ENCODE results near the gene HEXA. TPM values are rescaled to one million over a fixed set of nuclear protein-coding genes. Genes with fewer than 3 reads are reported as not detected.

Gene HEXA
- total and polyA plus RNA-seq, 2 donors (not counting 1 experiment from before 2014, with no cell fraction given): 80.3 to 183 TPM

DNA sequence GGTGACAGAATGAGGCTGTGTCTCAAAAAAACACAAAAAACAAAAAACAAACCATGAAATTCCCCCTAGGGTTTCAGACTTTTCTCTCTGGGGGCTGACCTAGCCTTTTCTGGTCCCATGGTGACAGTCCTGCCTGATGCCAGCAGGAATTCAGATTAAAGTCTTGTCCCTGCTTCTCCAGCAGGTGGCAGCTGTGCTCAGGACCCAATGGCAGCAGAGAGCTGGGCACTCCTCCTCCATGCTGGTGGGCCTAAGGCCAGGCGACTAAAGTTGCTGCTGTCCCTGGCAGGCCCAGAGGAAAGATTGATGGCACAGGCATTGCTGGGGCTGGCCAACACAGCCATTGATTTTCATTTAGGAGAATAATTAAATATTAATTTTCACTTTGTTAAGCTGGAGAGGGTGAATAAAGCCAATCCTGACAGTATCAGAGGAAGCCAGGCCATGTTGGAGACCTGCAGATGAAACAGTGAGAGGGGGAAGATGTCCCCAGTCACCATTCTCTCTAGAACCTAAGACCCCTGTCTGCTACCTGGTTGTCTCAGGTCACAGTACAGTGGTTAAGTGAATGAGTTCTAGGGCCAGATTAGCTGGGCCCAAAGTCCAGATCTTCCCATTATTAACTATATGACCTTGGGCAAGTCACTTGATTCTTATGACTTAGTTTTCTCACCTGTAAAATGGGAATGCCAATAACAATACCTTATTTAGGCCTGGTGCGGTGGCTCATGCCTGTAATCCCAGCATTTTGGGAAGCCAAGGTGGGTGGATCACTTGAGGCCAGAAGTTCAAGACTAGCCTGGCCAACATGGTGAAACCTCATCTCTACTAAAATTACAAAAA, 63.0 kb downstream of the HEXA start:
- Histone ChIP-seq H2AFZ (ENCODE audit: low read length) (no peak overlapping the region), H3K36me3 (ENCODE audit: control insufficient read depth, insufficient read depth, low read length) (no peaks in the 10 kb centered on the region), H4K20me1 (ENCODE audit: control insufficient read depth, extremely low read depth, insufficient read depth, low read length) (no peaks in the 10 kb centered on the region), H3K4me1 (ENCODE audit: control insufficient read depth, extremely low read depth, insufficient read depth, low read length) (no peaks in the 10 kb centered on the region), H3K79me2 (ENCODE audit: control insufficient read depth, insufficient read depth, low read length) (no peaks in the 10 kb centered on the region), H3K4me3 (replicated peaks in 1 of 4; ENCODE audit: control extremely low read depth in 1 of 4, insufficient read depth in 1 of 4, low read depth in 3 of 4, low read length in 4 of 4) (no peak overlapping the region), H3K4me2 (ENCODE audit: extremely low read depth, insufficient read depth, low read length) (no peak overlapping the region), H3K27ac (ENCODE audit: insufficient read depth, low read length) (no peak overlapping the region), H3K27me3 (ENCODE audit: control insufficient read depth, insufficient read depth, low read length) (peaks cover 5% of the 10 kb centered on the region), H3K9me3 (ENCODE audit: control insufficient read depth, insufficient read depth, low read depth, low read length) (no peaks in the 10 kb centered on the region), H3K9ac (ENCODE audit: insufficient read depth, low read length) (no peak overlapping the region)
- DNase-seq (ENCODE audit: low read depth in 2 of 2): peak; percentile 58 to 73
- no peak for TF ChIP-seq EZH2 (IDR thresholded peaks at IDR 0.05; ENCODE audit: low read length, missing control alignments)
- TF ChIP-seq CTCF (conservative IDR thresholded peaks at IDR 0.05 in 1 of 2, IDR thresholded peaks at IDR 0.05 in 1 of 2; ENCODE audit: low read depth in 1 of 2, low read length in 2 of 2): peak; percentile 77 to 85

DNA sequence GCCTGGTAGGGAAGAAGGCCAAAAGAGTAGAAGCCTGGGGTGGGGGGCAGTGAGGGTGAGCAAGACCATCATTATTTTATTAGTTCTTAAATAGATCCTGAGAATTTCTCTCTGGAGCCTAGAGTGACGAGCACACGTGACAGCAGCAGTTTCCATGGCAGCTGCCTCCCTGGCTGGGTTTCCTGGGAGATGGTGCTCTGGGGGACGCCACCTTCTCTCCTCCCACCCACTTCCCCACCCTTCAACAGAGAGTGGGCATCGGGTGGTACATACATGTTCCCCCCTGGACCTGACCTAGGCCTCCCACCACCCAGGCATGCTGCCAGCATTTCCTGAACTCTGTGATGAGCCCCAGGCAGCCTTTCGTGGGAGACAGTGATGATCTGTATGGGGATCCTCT, 68.8 kb downstream of the HEXA start:
- peaks cover 3% of the 10 kb centered on the region for H3K4me1 ChIP-seq (ENCODE audit: control insufficient read depth, extremely low read depth, insufficient read depth, low read length)
- H3K79me2 ChIP-seq (ENCODE audit: control insufficient read depth, insufficient read depth, low read length): no peaks in the 10 kb centered on the region
- no peaks in the 10 kb centered on the region for H3K27me3 ChIP-seq (ENCODE audit: control insufficient read depth, insufficient read depth, low read length)
- no peak for TF ChIP-seq EZH2 (IDR thresholded peaks at IDR 0.05; ENCODE audit: low read length, missing control alignments)
- no peak for TF ChIP-seq CTCF (conservative IDR thresholded peaks at IDR 0.05 in 1 of 2, IDR thresholded peaks at IDR 0.05 in 1 of 2; ENCODE audit: low read depth in 1 of 2, low read length in 2 of 2)
- no peak overlapping the region for H3K4me2 ChIP-seq (ENCODE audit: extremely low read depth, insufficient read depth, low read length)
- no peak overlapping the region for H2AFZ ChIP-seq (ENCODE audit: low read length)
- H3K4me3 ChIP-seq (replicated peaks in 1 of 4; ENCODE audit: control extremely low read depth in 1 of 4, insufficient read depth in 1 of 4, low read depth in 3 of 4, low read length in 4 of 4): no peak overlapping the region
- DNase-seq (ENCODE audit: low read depth in 2 of 2): no peak
- H3K9me3 ChIP-seq (ENCODE audit: control insufficient read depth, insufficient read depth, low read depth, low read length): no peaks in the 10 kb centered on the region
- H3K9ac ChIP-seq (ENCODE audit: insufficient read depth, low read length): no peak overlapping the region
- H4K20me1 ChIP-seq (ENCODE audit: control insufficient read depth, extremely low read depth, insufficient read depth, low read length): no peaks in the 10 kb centered on the region
- H3K36me3 ChIP-seq (ENCODE audit: control insufficient read depth, insufficient read depth, low read length): no peaks in the 10 kb centered on the region
- H3K27ac ChIP-seq (ENCODE audit: insufficient read depth, low read length): no peak overlapping the region

DNA sequence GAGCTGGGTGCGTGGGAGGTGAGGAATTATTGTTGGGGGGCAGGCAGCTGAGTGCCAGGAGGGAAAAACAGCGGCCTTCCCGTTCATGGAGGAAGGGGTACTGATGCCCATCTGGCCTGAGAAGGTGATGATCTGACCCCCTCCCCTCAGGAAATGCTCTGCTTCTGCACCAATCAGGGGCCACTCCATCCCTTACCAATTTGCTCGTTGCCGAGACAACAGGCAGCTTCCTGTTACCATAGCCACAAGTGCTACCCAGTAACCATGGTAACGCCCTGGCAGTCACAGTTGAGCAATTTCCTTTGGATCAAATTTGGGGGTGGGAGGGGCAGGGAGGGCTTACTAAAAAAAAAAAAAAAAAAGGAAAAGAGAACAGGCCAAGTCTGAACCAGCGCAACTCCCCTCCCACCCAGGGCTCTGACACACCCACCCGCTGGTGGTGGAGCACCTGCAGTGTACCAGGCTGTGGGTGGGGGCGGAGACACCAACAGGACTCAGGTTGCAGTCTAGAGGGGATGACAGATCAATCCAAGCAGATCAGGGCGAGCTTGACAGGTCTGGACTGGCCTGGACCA, 69.5 kb downstream of the HEXA start:
- no peaks in the 10 kb centered on the region for H4K20me1 ChIP-seq (ENCODE audit: control insufficient read depth, extremely low read depth, insufficient read depth, low read length)
- H3K4me2 ChIP-seq (ENCODE audit: extremely low read depth, insufficient read depth, low read length): no peak overlapping the region
- no peak overlapping the region for H3K9ac ChIP-seq (ENCODE audit: insufficient read depth, low read length)
- no peaks in the 10 kb centered on the region for H3K36me3 ChIP-seq (ENCODE audit: control insufficient read depth, insufficient read depth, low read length)
- no peaks in the 10 kb centered on the region for H3K79me2 ChIP-seq (ENCODE audit: control insufficient read depth, insufficient read depth, low read length)
- no peaks in the 10 kb centered on the region for H3K9me3 ChIP-seq (ENCODE audit: control insufficient read depth, insufficient read depth, low read depth, low read length)
- TF ChIP-seq CTCF (conservative IDR thresholded peaks at IDR 0.05 in 1 of 2, IDR thresholded peaks at IDR 0.05 in 1 of 2; ENCODE audit: low read depth in 1 of 2, low read length in 2 of 2) (no peak), EZH2 (IDR thresholded peaks at IDR 0.05; ENCODE audit: low read length, missing control alignments) (no peak)
- H3K27me3 ChIP-seq (ENCODE audit: control insufficient read depth, insufficient read depth, low read length): no peaks in the 10 kb centered on the region
- H2AFZ ChIP-seq (ENCODE audit: low read length): no peak overlapping the region
- H3K27ac ChIP-seq (ENCODE audit: insufficient read depth, low read length): no peak overlapping the region
- H3K4me3 ChIP-seq (replicated peaks in 1 of 4; ENCODE audit: control extremely low read depth in 1 of 4, insufficient read depth in 1 of 4, low read depth in 3 of 4, low read length in 4 of 4): no peak overlapping the region
- H3K4me1 ChIP-seq (ENCODE audit: control insufficient read depth, extremely low read depth, insufficient read depth, low read length): peaks cover 3% of the 10 kb centered on the region
- DNase-seq (ENCODE audit: low read depth in 2 of 2): peak; percentile 40 to 64
